Activated CD4-positive, alpha-beta memory T cell treated with anti-CD3 and anti-CD28 coated beads for 36 hours (primary cell): ENCODE measurements around the gene NRP2. TPM values are rescaled to one million over a fixed set of nuclear protein-coding genes. Genes with fewer than 3 reads are reported as not detected.
A peak's percentile ranks its signal among the peaks of the same experiment; 100 is the strongest.

Experiments used
- CTCF ChIA-PET: fragments of 350-600 bp; sonication (Branson Sonifier 250); formaldehyde crosslinking; loops from one replicate; lab custom pipeline; 2021; ENCODE audit warnings: antibody characterized with exemption, inconsistent platforms; lab: Charles Lee
- POLR2A ChIA-PET: fragments of 350-600 bp; sonication (Branson Sonifier 250); formaldehyde crosslinking; loops from one replicate; lab custom pipeline; 2021; ENCODE audit warnings: antibody characterized with exemption; lab: Charles Lee
- DNase-seq: peaks from one replicate; pipeline ENCODE4 v3.0.0-alpha.2; 2020
- H3K27ac Mint-ChIP-seq: one replicate; pipeline ENCODE4 v1.8.0; 2021; ENCODE audit warnings: mixed read lengths
- H3K27me3 Mint-ChIP-seq: one replicate; pipeline ENCODE4 v1.8.0; 2021; ENCODE audit warnings: mixed read lengths
- H3K36me3 Mint-ChIP-seq: one replicate; pipeline ENCODE4 v1.8.0; 2021; ENCODE audit warnings: mixed read lengths
- H3K4me1 Mint-ChIP-seq: one replicate; pipeline ENCODE4 v1.8.0; 2021; ENCODE audit warnings: low read depth, mixed read lengths
- H3K4me3 Mint-ChIP-seq: one replicate; pipeline ENCODE4 v1.8.0; 2021; ENCODE audit warnings: mild to moderate bottlenecking, mixed read lengths
- H3K9me3 Mint-ChIP-seq: one replicate; pipeline ENCODE4 v1.8.0; 2021; ENCODE audit warnings: mixed read lengths
- intact Hi-C: fragments of 100-400 bp; cut with micrococcal nuclease; formaldehyde crosslinking; loops from one replicate; pipeline ENCODE4 v1.15.1; 2023
- total RNA-seq, 2 experiments: library from RNA; stranded (reverse); gene quantifications; one replicate each; pipeline ENCODE4 v1.2.3, GENCODE V29; 2021

The NRP2 gene
- total RNA-seq, 2 experiments from 2014 or later = 1.9 to 2.6 TPM

DNA sequence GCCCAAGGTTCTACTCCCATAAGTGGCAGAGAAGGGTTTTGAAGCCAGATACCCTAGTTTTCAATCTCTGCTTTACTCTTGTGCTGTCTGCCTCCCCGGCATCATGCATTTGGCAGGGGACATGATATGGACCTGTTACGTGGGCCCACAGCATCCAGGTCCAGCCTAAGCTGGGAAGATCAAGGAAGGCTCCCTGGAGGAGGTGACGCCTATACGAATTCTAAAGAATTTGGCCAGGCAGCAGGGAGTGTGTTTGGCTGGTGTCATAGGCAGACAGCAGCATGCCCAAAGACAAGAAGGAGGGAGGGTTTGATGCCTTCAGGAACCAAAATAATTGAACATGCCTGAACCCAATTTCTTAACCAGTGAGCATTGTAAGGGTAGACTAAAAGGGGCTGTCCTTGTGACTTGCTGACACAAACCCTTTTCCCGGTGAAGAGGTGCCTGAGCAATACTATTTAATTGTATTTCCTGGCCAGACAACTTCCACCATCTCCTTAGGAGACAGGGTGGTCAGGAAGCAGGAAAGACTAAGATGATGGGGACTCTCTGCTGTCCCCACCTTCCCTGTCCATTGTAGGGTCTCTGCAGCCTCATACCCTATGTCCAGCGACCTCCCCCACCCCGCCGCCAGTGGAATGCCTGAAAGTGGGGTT lies 21.3 kb downstream of the NRP2 start:
- H3K36me3 Mint-ChIP-seq = no peaks in the 10 kb centered on the region
- H3K27me3 Mint-ChIP-seq = peaks cover 2% of the 10 kb centered on the region
- intact Hi-C loops = no loop called here
- ChIA-PET POLR2A (no interaction called here), CTCF (no interaction called here)
- H3K9me3 Mint-ChIP-seq = no peaks in the 10 kb centered on the region
- no peak overlapping the region for H3K4me3 Mint-ChIP-seq
- no peak for DNase-seq
- H3K27ac Mint-ChIP-seq = no peak overlapping the region
- H3K4me1 Mint-ChIP-seq = peaks cover 25% of the 10 kb centered on the region

DNA sequence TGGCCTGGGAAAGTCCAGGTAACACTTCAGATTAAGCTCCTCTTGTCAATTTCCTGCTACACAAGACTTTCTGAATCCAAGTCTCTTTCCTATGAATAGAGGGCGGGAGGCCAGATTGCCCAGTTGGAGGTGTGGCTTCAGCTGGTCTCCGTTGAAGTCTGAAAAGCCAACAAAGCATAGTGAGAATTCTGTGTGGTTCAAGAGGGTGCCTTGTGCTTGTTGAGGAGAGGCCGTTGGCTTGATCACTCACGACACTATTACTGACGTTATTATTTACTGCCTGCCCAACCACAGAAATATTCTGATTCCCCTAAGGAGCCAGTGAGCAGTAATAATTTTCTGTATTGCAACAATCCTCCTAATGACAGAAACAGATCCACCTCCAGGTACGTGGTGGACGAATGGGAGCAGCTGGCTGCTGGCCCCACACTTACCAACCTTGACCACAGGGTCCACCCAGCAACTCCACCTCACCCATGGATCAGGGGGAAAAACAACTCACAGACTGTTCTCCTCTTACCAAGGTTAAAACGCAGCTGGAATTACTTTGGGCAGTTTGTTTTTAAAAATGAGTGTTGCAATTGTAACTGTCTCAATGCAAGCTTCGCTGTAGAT lies 21.9 kb downstream of the NRP2 start:
- no peak overlapping the region for H3K4me3 Mint-ChIP-seq
- H3K27me3 Mint-ChIP-seq = peaks cover 2% of the 10 kb centered on the region
- CTCF ChIA-PET = no interaction called here
- no peak overlapping the region for H3K27ac Mint-ChIP-seq
- intact Hi-C loops = no loop called here
- peaks cover 27% of the 10 kb centered on the region for H3K4me1 Mint-ChIP-seq
- H3K36me3 Mint-ChIP-seq = no peaks in the 10 kb centered on the region
- POLR2A ChIA-PET = no interaction called here
- DNase-seq = no peak
- H3K9me3 Mint-ChIP-seq = no peaks in the 10 kb centered on the region

DNA sequence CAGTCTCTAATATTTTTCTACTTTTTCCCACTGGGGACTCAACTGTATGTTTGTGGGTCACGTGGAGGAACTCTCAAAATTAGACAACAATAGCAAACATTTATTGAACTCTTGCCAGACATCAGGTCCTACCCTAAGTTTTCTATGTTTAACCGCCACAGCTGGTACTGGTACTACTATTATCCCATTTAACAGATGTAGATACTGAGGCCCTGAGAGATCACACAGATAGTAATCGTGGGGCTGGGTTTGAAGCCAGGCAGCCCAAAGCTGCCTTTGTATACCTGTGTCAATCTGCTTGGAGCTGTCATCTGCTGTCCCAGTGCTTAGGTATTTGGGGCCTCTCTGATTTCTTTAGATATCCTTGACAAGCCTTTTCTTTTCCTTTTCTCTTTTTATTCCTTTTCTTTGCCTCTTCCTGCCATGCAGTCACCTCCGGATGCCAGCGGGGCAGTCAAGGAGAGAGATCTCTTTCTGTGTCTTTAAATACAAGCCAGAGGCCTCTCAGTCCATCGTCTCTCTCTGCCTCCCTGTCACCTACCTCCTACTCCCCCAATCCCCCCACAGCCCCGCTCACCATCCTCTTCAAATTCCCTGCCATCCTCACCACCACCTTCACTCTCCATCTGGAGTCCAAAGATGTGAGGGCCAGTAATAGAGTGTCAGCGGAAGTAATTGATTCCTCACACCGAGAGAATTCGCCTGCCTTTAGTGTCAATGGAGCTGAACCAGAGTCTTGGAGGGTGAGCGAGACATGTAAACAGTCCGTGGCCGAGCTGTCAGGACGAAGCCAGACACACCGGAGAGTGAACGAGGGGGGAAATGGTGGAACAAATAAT lies 23.4 kb downstream of the NRP2 start:
- H3K27ac Mint-ChIP-seq = peak overlapping the region; percentile 34
- CTCF ChIA-PET = no interaction called here

DNA sequence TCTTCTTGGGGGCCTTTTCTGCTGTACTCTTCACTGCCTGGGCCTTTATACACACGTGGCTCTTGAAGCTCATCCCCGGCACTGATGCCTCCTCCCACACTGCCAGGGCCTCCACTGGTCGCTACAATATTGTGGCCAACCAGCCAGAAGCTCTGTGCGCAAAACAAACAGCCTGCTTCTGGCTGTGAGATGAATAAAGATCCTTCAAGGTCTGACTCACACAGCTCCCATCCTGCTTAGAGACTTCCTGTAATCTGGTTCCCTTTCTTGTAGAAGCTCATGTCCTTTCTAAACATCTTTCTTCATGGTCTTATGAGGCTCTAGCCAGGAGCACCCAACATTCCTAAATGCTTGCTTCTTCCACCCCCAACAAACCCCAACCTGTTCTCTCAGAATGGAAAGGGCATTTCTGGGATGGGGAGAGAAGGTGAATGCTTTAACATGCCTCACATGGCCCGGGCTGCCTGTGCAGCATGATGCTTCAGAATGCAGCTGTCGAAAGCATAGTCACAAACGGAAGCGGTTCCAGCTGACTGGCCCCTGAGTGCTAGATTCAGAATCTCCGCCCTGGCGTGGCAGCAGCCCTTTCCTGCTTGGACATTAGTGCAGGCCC lies 24.6 kb downstream of the NRP2 start:
- H3K4me3 Mint-ChIP-seq = no peak overlapping the region
- peaks cover 18% of the 10 kb centered on the region for H3K4me1 Mint-ChIP-seq
- no peaks in the 10 kb centered on the region for H3K9me3 Mint-ChIP-seq
- intact Hi-C loops = loop anchor here (1.0 kb wide), 1 partner anchor 1598 kb away; no protein-coding TSS in a partner anchor
- H3K36me3 Mint-ChIP-seq = no peaks in the 10 kb centered on the region
- ChIA-PET CTCF (interaction anchor here (1.0 to 1.1 kb wide), 3 partner anchors 14 to 219 kb away, joined by 3 to 5 read pairs (median 4); no protein-coding TSS in a partner anchor), POLR2A (interaction anchor here (0.6 to 1.4 kb wide), 2 partner anchors 17 to 25 kb away, joined by 3 to 4 read pairs; partner anchors contain the start of gene NRP2)
- H3K27me3 Mint-ChIP-seq = peaks cover 2% of the 10 kb centered on the region
- peak overlapping the region; percentile 90 for H3K27ac Mint-ChIP-seq
- peak; percentile 76 for DNase-seq

More for the DNA sequence above, 23.4 kb downstream of the NRP2 start:
- Mint-ChIP-seq H3K4me3 (no peak overlapping the region), H3K4me1 (peaks cover 18% of the 10 kb centered on the region), H3K9me3 (no peaks in the 10 kb centered on the region), H3K27me3 (peaks cover 2% of the 10 kb centered on the region), H3K36me3 (no peaks in the 10 kb centered on the region)
- intact Hi-C loops = no loop called here
- DNase-seq = no peak
- POLR2A ChIA-PET = no interaction called here

DNA sequence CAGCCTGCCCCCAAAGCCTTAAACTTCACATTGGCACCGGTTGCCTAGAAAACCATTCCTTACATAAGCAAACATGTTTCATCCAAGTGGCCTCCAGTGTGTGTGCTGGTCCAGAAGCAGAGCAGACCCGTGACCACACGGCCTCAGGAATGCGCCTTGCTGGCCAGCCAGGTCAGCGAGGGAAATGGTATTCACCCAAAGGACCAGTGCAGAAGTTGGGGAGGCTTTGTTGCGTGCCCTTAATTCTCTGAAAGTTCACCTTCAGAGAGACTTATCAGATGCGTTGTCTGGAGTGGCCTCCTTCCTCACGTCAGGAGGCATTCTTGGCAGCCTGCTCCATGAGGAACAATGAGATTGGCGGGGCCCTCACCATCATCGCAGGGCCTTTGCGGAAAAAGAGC lies 25.9 kb downstream of the NRP2 start:
- ChIA-PET POLR2A (no interaction called here), CTCF (no interaction called here)
- H3K9me3 Mint-ChIP-seq = no peaks in the 10 kb centered on the region
- no peaks in the 10 kb centered on the region for H3K36me3 Mint-ChIP-seq
- no peak overlapping the region for H3K4me3 Mint-ChIP-seq
- intact Hi-C loops = no loop called here
- H3K4me1 Mint-ChIP-seq = peaks cover 18% of the 10 kb centered on the region
- H3K27me3 Mint-ChIP-seq = peaks cover 2% of the 10 kb centered on the region
- no peak overlapping the region for H3K27ac Mint-ChIP-seq
- DNase-seq = no peak

DNA sequence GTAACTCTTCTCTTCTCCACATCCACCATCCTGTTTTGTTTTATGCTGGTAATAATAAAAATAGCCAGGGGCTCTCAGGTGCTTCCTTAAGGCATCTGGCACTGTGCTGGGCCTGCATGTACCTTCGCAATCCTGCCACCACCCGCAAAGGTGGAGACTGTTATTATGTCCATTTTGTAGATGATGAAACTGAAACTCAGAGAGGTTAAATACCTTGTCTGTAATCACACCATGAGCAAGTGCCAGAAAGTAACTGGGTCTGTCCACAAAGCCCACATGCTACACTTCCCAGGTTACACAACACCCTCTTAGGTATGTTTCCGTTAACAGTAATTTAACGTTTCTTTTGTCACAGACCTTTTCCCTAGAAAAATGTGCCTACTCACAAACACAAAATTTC lies 27.0 kb downstream of the NRP2 start:
- ChIA-PET POLR2A (no interaction called here), CTCF (no interaction called here)
- H3K27me3 Mint-ChIP-seq = peaks cover 2% of the 10 kb centered on the region
- no peaks in the 10 kb centered on the region for H3K9me3 Mint-ChIP-seq
- no peaks in the 10 kb centered on the region for H3K36me3 Mint-ChIP-seq
- peak overlapping the region; percentile 4 for H3K27ac Mint-ChIP-seq
- peaks cover 18% of the 10 kb centered on the region for H3K4me1 Mint-ChIP-seq
- intact Hi-C loops = no loop called here
- no peak for DNase-seq
- H3K4me3 Mint-ChIP-seq = no peak overlapping the region

DNA sequence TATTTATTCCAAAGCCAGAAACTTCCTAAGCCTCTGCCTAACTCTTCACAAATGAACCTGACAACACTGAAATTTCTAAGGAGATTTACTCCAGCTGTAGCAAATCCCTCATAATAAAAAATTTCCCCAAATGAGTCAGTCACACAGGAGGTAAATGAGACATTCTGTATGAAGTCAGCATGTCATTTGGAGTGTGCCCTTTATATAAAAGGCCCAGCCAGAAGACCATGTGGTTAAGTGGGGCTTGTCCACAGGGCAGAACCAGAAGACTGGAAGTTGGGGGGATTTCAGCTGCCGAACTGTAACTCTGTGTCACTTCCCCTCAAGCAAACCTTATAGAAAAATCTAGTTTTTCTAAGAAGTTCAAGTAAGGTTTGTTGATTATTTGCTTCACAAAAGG lies 30.2 kb downstream of the NRP2 start:
- DNase-seq = no peak
- Mint-ChIP-seq H3K9me3 (no peaks in the 10 kb centered on the region), H3K27me3 (peaks cover 7% of the 10 kb centered on the region), H3K27ac (no peak overlapping the region), H3K4me3 (no peak overlapping the region), H3K4me1 (peaks cover 4% of the 10 kb centered on the region), H3K36me3 (no peaks in the 10 kb centered on the region)
- intact Hi-C loops = no loop called here
- ChIA-PET CTCF (interaction anchor here (0.7 kb wide), 1 partner anchor 214 kb away, joined by 3 read pairs; no protein-coding TSS in a partner anchor), POLR2A (no interaction called here)

DNA sequence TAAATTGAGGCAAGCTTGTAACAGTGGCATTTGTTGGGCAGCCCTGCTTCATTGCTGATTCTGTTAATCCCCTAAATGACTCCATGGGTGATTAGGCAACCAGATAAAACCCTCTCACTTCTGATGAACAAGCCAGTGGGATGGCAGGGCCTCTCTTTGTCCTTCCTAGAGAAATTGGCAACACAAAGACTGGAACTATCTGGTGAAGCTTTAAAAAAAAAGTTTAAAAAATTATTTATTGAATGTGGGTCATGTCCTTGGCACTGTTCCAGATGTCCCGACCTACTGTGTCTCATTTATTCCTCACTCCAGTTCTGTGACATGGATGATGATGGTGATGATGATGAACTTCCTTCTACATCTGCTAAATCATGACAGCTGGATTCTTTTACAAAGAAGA lies 30.8 kb downstream of the NRP2 start:
- no peak overlapping the region for H3K4me3 Mint-ChIP-seq
- no peak for DNase-seq
- H3K27ac Mint-ChIP-seq = no peak overlapping the region
- ChIA-PET POLR2A (no interaction called here), CTCF (no interaction called here)
- peaks cover 4% of the 10 kb centered on the region for H3K4me1 Mint-ChIP-seq
- H3K36me3 Mint-ChIP-seq = no peaks in the 10 kb centered on the region
- H3K27me3 Mint-ChIP-seq = peaks cover 10% of the 10 kb centered on the region
- intact Hi-C loops = no loop called here
- no peaks in the 10 kb centered on the region for H3K9me3 Mint-ChIP-seq

DNA sequence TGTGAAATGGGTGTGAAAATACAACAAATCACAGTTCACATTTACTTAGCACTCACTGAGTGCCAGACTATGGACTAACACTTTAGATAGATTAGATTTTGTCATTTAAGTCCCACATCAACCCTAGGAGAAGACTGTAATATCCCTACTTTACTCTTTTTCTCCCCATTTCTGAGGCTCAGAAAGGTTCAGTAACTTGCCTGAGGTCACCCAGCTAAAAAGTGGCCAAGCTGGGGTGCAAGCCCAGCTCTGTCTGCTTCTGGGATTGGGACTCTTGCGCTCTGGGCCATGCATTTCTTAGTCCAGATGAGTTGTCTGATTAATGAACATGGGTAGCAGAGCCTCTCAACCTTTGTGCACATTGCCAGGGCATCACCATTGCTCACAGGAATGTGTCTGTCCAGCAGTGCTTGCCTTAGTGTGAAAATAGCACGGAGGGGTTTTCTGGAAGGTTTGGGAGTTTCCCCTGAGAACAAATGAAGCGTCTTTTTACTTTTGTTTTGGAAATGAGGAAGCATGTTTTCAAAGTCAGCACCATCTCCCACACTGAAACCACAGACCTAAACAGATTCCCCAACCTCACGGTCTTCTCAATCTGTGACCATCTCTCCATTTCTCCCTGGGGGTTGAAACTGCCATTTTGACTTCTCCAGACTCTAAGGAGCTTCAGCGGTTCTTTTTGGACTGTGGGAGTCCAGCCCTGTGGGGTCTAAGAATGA lies 31.9 kb downstream of the NRP2 start:
- Mint-ChIP-seq H3K4me1 (peaks cover 3% of the 10 kb centered on the region), H3K9me3 (no peaks in the 10 kb centered on the region), H3K36me3 (no peaks in the 10 kb centered on the region), H3K27me3 (peaks cover 12% of the 10 kb centered on the region), H3K27ac (no peak overlapping the region), H3K4me3 (no peak overlapping the region)
- DNase-seq = no peak
- POLR2A ChIA-PET = no interaction called here
- CTCF ChIA-PET = interaction anchor here (0.6 kb wide), 1 partner anchor 38 kb away, joined by 3 read pairs; no protein-coding TSS in a partner anchor
- intact Hi-C loops = no loop called here

DNA sequence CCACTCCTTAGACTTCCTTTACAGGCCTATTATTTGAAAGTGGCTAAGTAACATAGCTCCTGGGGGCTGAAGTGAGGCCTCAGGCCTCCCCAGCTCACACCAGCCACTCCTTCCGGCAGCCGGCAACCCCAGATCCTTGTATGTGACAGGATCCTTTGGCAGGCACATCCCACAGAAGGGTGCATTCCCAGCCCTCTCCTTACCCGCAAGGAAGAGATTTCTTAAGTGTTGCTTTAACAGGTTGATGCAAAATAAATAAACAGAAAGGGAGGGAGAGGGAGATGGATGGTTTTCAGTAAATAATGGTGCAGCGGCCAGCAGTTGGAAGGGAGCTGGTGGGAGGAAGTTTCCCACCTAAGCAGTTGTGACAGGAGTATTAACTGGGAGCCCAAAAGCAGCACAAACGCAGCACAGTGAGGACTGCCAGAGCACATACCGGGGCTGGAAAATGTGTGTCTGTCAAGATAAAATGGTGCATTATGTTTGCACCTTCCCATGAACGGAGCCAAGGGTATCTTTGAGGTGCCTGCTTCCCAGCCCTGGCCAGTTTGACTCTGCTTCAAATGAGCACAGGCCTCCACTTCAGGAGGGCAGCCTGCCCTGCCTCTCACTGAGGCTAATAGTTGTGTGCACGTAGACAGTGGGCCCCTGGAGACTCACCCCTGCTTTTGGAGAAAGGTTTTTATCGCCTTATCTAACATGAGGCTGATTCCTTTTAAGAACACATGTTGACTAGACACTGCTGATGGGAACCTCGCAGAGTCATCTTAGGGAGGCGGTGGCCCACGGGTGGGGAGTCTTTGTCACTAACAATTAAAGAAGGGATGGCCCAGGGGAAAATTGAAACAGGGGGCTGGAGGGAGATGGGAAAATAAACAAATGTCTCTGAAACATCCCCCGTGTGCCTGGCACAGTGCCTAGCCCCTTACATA lies 32.8 kb downstream of the NRP2 start:
- no peak overlapping the region for H3K4me3 Mint-ChIP-seq
- H3K4me1 Mint-ChIP-seq = peaks cover 2% of the 10 kb centered on the region
- H3K27me3 Mint-ChIP-seq = peaks cover 12% of the 10 kb centered on the region
- ChIA-PET POLR2A (no interaction called here), CTCF (no interaction called here)
- no peaks in the 10 kb centered on the region for H3K9me3 Mint-ChIP-seq
- DNase-seq = no peak
- no peaks in the 10 kb centered on the region for H3K36me3 Mint-ChIP-seq
- no peak overlapping the region for H3K27ac Mint-ChIP-seq
- intact Hi-C loops = no loop called here
